Brain microvascular endothelial cell (primary cell): ENCODE results near the gene AVL9.
A peak's percentile ranks its signal among the peaks of the same experiment; 100 is the strongest.
"Not testable (repeated sequence)": the region's sequence is repeated elsewhere in the genome, so short reads cannot be mapped to it uniquely, and the experiment has no call there.

Source experiments
- DNase-seq: peaks from one replicate; pipeline ENCODE4 v3.0.0-alpha.2; 2020
- H3K27ac ChIP-seq: fragments of 250-450 bp; sonication (Bioruptor Pico); 2 replicates; pipeline ENCODE4 v1.5.1; 2020; ENCODE audit warnings: mild to moderate bottlenecking, moderate library complexity
- H3K27me3 ChIP-seq: fragments of 250-450 bp; sonication (Bioruptor Pico); replicated peaks from 2 replicates; pipeline ENCODE4 v1.5.1; 2020; ENCODE audit warnings: mild to moderate bottlenecking
- H3K36me3 ChIP-seq: fragments of 250-450 bp; sonication (Bioruptor Pico); replicated peaks from 2 replicates; pipeline ENCODE4 v1.5.1; 2020; ENCODE audit warnings: mild to moderate bottlenecking
- H3K4me3 ChIP-seq: 2 replicates; pipeline ENCODE4 v1.5.1; 2011; ENCODE audit warnings: low read depth, mild to moderate bottlenecking, control low read depth, low read length, moderate library complexity
- CTCF ChIP-seq: IDR thresholded peaks from 2 replicates; pipeline ENCODE4 v1.5.1; 2011; ENCODE audit warnings: low read depth, mild to moderate bottlenecking, moderate library complexity, low read length, control low read depth, inconsistent platforms; ENCODE audit errors: missing control alignments
- in situ Hi-C: cut with HindIII; loops from 2 replicates; pipeline ENCODE4 v1.10.0; 2017; ENCODE audit warnings: low sequenced_read_pairs, low pct_ligation_motif_present

The AVL9 gene

GRCh38 chr7:32602470-32602869, 107.2 kb downstream of the AVL9 start:
- H3K27ac ChIP-seq: no peak overlapping the region
- in situ Hi-C loops: no loop called here
- no peak for DNase-seq

GRCh38 chr7:32603492-32603891, 108.2 kb downstream of the AVL9 start:
- in situ Hi-C loops, H3K36me3 ChIP-seq, DNase-seq, H3K4me3 ChIP-seq, H3K27me3 ChIP-seq, H3K27ac ChIP-seq: not testable (repeated sequence)

More at GRCh38 chr7:32602470-32602869, 107.2 kb downstream of the AVL9 start:
- H3K27me3 ChIP-seq: no peaks in the 10 kb centered on the region
- no peak for TF ChIP-seq CTCF
- no peaks in the 10 kb centered on the region for H3K36me3 ChIP-seq
- H3K4me3 ChIP-seq: no peak overlapping the region

GRCh38 chr7:32604047-32604446, 108.8 kb downstream of the AVL9 start:
- H3K27ac ChIP-seq, H3K27me3 ChIP-seq, DNase-seq, in situ Hi-C loops, H3K36me3 ChIP-seq, H3K4me3 ChIP-seq: not testable (repeated sequence)

GRCh38 chr7:32605032-32605431, 109.7 kb downstream of the AVL9 start:
- H3K27ac ChIP-seq: no peak overlapping the region
- no peak for TF ChIP-seq CTCF
- no peak for DNase-seq
- H3K4me3 ChIP-seq: no peak overlapping the region
- no peaks in the 10 kb centered on the region for H3K36me3 ChIP-seq
- no peaks in the 10 kb centered on the region for H3K27me3 ChIP-seq
- in situ Hi-C loops: no loop called here

GRCh38 chr7:32609463-32609862, 114.2 kb downstream of the AVL9 start:
- H3K27me3 ChIP-seq: no peaks in the 10 kb centered on the region
- TF ChIP-seq CTCF: no peak
- no peak overlapping the region for H3K27ac ChIP-seq
- no peaks in the 10 kb centered on the region for H3K36me3 ChIP-seq
- in situ Hi-C loops: no loop called here
- DNase-seq: no peak
- no peak overlapping the region for H3K4me3 ChIP-seq

- in situ Hi-C loops: no loop called here
- DNase-seq: no peak
- no peak for TF ChIP-seq CTCF
These were observed 116.2 kb downstream of the AVL9 start for GRCh38 chr7:32611201-32612099.

GRCh38 chr7:32616625-32617024, 121.3 kb downstream of the AVL9 start:
- in situ Hi-C loops: no loop called here
- peak; percentile 81 for DNase-seq
- Histone ChIP-seq H3K27ac (no peak overlapping the region), H3K27me3 (no peaks in the 10 kb centered on the region), H3K36me3 (no peaks in the 10 kb centered on the region), H3K4me3 (no peak overlapping the region)
- TF ChIP-seq CTCF: no peak

More at GRCh38 chr7:32611201-32612099, 116.2 kb downstream of the AVL9 start:
- Histone ChIP-seq H3K27ac (no peak overlapping the region), H3K36me3 (no peaks in the 10 kb centered on the region), H3K4me3 (no peak overlapping the region), H3K27me3 (no peaks in the 10 kb centered on the region)
